Measurements from ENCODE around the gene TM2D3.
A peak's percentile ranks its signal among the peaks of the same experiment; 100 is the strongest.

The TM2D3 gene, protein sequence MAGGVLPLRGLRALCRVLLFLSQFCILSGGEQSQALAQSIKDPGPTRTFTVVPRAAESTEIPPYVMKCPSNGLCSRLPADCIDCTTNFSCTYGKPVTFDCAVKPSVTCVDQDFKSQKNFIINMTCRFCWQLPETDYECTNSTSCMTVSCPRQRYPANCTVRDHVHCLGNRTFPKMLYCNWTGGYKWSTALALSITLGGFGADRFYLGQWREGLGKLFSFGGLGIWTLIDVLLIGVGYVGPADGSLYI
- 50.1 to 72.4 (median 54.0) reads per million in 3 donors for total RNA-seq

GRCh38 chr15:101652098-101652785 lies at the start of gene TM2D3:
TSS of gene TM2D3 (minus strand) at chr15:101652381. CDS start at chr15:101652361, 20 bp downstream.
- H3K27me3 ChIP-seq (replicated peaks; ENCODE audit: control insufficient read depth, insufficient read depth, low read length, poor library complexity, severe bottlenecking) = no peaks in the 10 kb centered on the region
- peaks cover 15% of the 10 kb centered on the region for H3K4me1 ChIP-seq (ENCODE audit: control insufficient read depth, insufficient read depth, low read length, poor library complexity, severe bottlenecking)
- H3K36me3 ChIP-seq (ENCODE audit: control insufficient read depth, insufficient read depth, low read length) = peaks cover 27% of the 10 kb centered on the region
- H3K27ac ChIP-seq (ENCODE audit: insufficient read depth, low read length, poor library complexity, severe bottlenecking) = peak within 1 kb of the TSS; percentile 93
- H3K9me3 ChIP-seq (ENCODE audit: control insufficient read depth, low read length) = no peaks in the 10 kb centered on the region
- H3K4me3 ChIP-seq (ENCODE audit: insufficient read depth, low read depth, low read length, poor library complexity, severe bottlenecking) = peak within 1 kb of the TSS; percentile 79
- peak; percentile 90 to 92 (median 90) for DNase-seq

DNA sequence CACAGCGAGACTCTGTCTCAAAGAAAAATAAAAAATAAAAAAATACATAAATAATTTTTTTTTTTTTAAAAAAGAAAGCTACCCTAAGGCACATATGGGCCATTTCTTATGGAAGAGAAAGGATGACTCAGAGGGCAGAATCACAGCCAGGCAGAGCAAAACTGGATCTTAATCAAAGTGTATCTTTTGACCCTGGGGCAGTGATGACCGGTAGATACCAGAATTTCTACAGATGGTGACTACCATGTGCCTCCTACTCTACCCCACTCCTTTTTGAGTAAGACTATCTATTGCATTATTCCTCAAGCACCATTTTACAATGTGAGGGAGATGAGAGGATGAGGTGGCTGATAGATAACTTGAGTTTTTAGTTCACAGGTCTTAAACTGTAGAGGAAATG lies 46.1 kb upstream of the TM2D3 start:
- Histone ChIP-seq H3K4me1 (ENCODE audit: control insufficient read depth, insufficient read depth, low read length, poor library complexity, severe bottlenecking) (peaks cover 6% of the 10 kb centered on the region), H3K9me3 (ENCODE audit: control insufficient read depth, low read length) (no peaks in the 10 kb centered on the region), H3K4me3 (ENCODE audit: insufficient read depth, low read depth, low read length, poor library complexity, severe bottlenecking) (no peak overlapping the region), H3K36me3 (ENCODE audit: control insufficient read depth, insufficient read depth, low read length) (peaks cover 43% of the 10 kb centered on the region), H3K27ac (ENCODE audit: insufficient read depth, low read length, poor library complexity, severe bottlenecking) (no peak overlapping the region), H3K27me3 (replicated peaks; ENCODE audit: control insufficient read depth, insufficient read depth, low read length, poor library complexity, severe bottlenecking) (no peaks in the 10 kb centered on the region)
- no peak for DNase-seq

GRCh38 chr15:101697488-101697887 lies 45.3 kb upstream of the TM2D3 start:
- H3K9me3 ChIP-seq (ENCODE audit: control insufficient read depth, low read length) = no peaks in the 10 kb centered on the region
- H3K4me1 ChIP-seq (ENCODE audit: control insufficient read depth, insufficient read depth, low read length, poor library complexity, severe bottlenecking) = peaks cover 6% of the 10 kb centered on the region
- no peak overlapping the region for H3K27ac ChIP-seq (ENCODE audit: insufficient read depth, low read length, poor library complexity, severe bottlenecking)
- no peaks in the 10 kb centered on the region for H3K27me3 ChIP-seq (replicated peaks; ENCODE audit: control insufficient read depth, insufficient read depth, low read length, poor library complexity, severe bottlenecking)
- H3K36me3 ChIP-seq (ENCODE audit: control insufficient read depth, insufficient read depth, low read length) = peaks cover 44% of the 10 kb centered on the region
- H3K4me3 ChIP-seq (ENCODE audit: insufficient read depth, low read depth, low read length, poor library complexity, severe bottlenecking) = no peak overlapping the region
- DNase-seq = no peak

DNA sequence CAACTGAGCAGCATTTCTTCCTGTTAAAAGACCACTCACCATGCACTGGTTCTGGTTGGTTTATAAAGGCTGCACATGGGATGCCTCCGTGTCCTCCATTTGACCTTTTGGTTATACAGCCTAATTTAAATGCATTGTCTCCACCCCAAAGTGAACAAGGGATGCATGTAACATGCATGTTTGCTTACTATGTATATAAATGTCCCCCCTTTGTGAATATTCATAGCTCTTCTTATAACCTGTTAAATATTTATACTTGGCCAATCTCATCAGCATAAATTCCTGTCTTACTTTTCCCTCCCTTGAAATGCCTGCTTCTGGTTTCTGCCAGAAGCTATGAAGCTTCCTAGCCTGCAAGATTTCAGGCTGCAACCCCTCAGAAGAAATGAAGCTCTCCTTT lies 44.6 kb upstream of the TM2D3 start:
- no peaks in the 10 kb centered on the region for H3K9me3 ChIP-seq (ENCODE audit: control insufficient read depth, low read length)
- H3K4me1 ChIP-seq (ENCODE audit: control insufficient read depth, insufficient read depth, low read length, poor library complexity, severe bottlenecking) = peaks cover 6% of the 10 kb centered on the region
- H3K4me3 ChIP-seq (ENCODE audit: insufficient read depth, low read depth, low read length, poor library complexity, severe bottlenecking) = no peak overlapping the region
- DNase-seq = no peak
- H3K36me3 ChIP-seq (ENCODE audit: control insufficient read depth, insufficient read depth, low read length) = peaks cover 38% of the 10 kb centered on the region
- H3K27me3 ChIP-seq (replicated peaks; ENCODE audit: control insufficient read depth, insufficient read depth, low read length, poor library complexity, severe bottlenecking) = no peaks in the 10 kb centered on the region
- no peak overlapping the region for H3K27ac ChIP-seq (ENCODE audit: insufficient read depth, low read length, poor library complexity, severe bottlenecking)

DNA sequence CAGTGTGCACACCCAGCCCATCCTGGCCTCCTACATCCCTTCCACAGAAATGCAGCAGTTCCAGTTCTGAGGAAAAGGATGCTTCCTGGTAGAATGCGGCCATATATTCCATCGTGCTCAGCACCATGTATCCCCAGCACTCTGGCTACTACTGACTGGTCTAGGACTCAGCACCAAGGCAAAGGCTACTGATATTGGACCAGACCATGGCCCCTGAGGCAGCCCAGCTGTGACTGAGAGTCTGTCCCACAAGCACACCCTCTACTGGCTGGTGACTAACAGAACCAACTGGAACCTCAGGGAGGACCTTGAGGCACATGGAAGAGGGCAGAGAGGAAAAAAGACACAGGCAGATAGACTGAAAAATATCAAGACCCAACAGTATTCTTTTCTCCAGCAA lies 42.1 kb upstream of the TM2D3 start:
- DNase-seq = no peak
- H3K4me3 ChIP-seq (ENCODE audit: insufficient read depth, low read depth, low read length, poor library complexity, severe bottlenecking) = no peak overlapping the region
- H3K36me3 ChIP-seq (ENCODE audit: control insufficient read depth, insufficient read depth, low read length) = peaks cover 13% of the 10 kb centered on the region
- H3K27ac ChIP-seq (ENCODE audit: insufficient read depth, low read length, poor library complexity, severe bottlenecking) = no peak overlapping the region
- H3K27me3 ChIP-seq (replicated peaks; ENCODE audit: control insufficient read depth, insufficient read depth, low read length, poor library complexity, severe bottlenecking) = no peaks in the 10 kb centered on the region
- H3K4me1 ChIP-seq (ENCODE audit: control insufficient read depth, insufficient read depth, low read length, poor library complexity, severe bottlenecking) = peaks cover 6% of the 10 kb centered on the region
- H3K9me3 ChIP-seq (ENCODE audit: control insufficient read depth, low read length) = no peaks in the 10 kb centered on the region

DNA sequence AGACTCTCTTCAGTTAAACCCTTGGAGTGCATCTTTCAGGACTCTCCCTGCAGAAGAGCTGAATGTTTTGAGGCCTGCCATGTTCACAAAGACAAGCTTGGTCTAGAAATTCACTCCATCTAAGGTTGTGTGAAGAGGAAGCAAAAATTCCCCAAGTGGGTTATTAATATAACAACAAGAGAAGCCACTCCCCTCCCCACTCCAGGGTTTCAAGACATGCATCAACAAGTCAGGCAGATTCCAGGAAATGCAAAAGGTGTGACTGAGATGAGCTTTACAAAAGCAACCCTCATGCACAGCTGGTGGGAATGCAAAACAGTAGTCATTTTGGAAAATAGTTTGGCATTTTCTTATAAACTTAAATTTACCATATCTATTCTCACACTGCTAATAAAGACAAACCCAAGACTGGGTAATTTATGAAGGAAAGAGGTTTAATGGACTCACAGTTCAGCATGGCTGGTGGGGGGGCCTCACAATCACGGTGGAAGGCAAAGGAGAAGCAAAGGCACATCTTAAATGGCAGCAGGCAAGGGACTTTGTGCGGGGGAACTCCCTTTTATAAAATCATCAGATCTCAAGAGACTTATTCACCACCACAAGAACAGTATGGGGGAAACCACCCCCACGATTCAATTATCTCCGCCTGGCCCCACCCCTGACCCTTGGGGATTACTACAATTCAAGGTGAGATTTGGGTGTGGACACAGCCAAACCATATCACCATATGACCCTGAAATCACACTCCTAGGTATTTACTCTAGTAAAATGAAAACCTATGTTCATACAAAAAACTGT lies 40.8 kb upstream of the TM2D3 start:
- Histone ChIP-seq H3K4me3 (ENCODE audit: insufficient read depth, low read depth, low read length, poor library complexity, severe bottlenecking) (no peak overlapping the region), H3K4me1 (ENCODE audit: control insufficient read depth, insufficient read depth, low read length, poor library complexity, severe bottlenecking) (peaks cover 6% of the 10 kb centered on the region), H3K27me3 (replicated peaks; ENCODE audit: control insufficient read depth, insufficient read depth, low read length, poor library complexity, severe bottlenecking) (no peaks in the 10 kb centered on the region), H3K27ac (ENCODE audit: insufficient read depth, low read length, poor library complexity, severe bottlenecking) (no peak overlapping the region), H3K9me3 (ENCODE audit: control insufficient read depth, low read length) (no peaks in the 10 kb centered on the region), H3K36me3 (ENCODE audit: control insufficient read depth, insufficient read depth, low read length) (peaks cover 11% of the 10 kb centered on the region)
- no peak for DNase-seq

DNA sequence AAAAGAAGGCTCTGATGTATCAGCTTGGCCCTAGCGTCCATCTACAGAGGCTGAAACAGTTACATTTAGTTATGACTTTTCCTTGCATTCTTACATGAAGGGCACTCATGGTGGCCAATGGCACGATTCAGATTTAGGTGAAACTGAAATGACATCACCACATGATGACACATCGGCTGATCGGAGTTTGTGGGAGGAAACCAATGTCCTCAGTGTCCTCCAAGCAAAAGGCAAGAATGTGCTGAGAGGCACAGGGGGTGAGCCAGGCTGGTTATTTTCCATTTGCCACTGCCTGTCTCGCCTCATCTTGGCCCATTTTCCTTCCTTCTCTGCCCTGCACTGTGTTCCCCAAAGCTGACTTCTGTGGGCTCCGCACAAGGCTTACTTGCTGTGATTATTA lies 37.7 kb upstream of the TM2D3 start:
- no peaks in the 10 kb centered on the region for H3K27me3 ChIP-seq (replicated peaks; ENCODE audit: control insufficient read depth, insufficient read depth, low read length, poor library complexity, severe bottlenecking)
- H3K4me3 ChIP-seq (ENCODE audit: insufficient read depth, low read depth, low read length, poor library complexity, severe bottlenecking) = no peak overlapping the region
- no peak for DNase-seq
- no peak overlapping the region for H3K27ac ChIP-seq (ENCODE audit: insufficient read depth, low read length, poor library complexity, severe bottlenecking)
- no peaks in the 10 kb centered on the region for H3K4me1 ChIP-seq (ENCODE audit: control insufficient read depth, insufficient read depth, low read length, poor library complexity, severe bottlenecking)
- peaks cover 25% of the 10 kb centered on the region for H3K36me3 ChIP-seq (ENCODE audit: control insufficient read depth, insufficient read depth, low read length)
- no peaks in the 10 kb centered on the region for H3K9me3 ChIP-seq (ENCODE audit: control insufficient read depth, low read length)

- Histone ChIP-seq H3K27ac (ENCODE audit: insufficient read depth, low read length, poor library complexity, severe bottlenecking) (no peak overlapping the region), H3K36me3 (ENCODE audit: control insufficient read depth, insufficient read depth, low read length) (peaks cover 35% of the 10 kb centered on the region), H3K4me3 (ENCODE audit: insufficient read depth, low read depth, low read length, poor library complexity, severe bottlenecking) (no peak overlapping the region), H3K4me1 (ENCODE audit: control insufficient read depth, insufficient read depth, low read length, poor library complexity, severe bottlenecking) (no peaks in the 10 kb centered on the region), H3K9me3 (ENCODE audit: control insufficient read depth, low read length) (no peaks in the 10 kb centered on the region), H3K27me3 (replicated peaks; ENCODE audit: control insufficient read depth, insufficient read depth, low read length, poor library complexity, severe bottlenecking) (no peaks in the 10 kb centered on the region)
- no peak for DNase-seq
Measured at GRCh38 chr15:101686718-101687117, 34.5 kb upstream of the TM2D3 start.

DNA sequence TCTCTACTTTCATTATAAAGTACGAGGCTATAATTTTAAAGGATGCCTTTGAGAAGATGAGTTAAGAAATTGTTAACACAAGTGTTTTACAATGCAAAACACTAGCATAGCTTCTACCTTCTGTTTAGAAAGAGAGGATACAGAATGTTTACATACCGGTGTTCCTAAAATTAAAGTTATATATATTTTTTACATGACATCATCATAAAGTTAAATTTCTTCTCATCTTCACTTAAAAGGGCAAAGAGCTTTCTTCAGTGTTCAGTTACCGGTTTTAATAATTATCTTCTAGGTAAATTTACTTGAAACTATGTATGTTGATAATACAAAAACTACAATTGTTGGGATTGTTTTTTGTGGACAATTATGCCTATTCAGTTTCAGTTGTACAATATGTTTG lies 32.7 kb upstream of the TM2D3 start:
- no peak overlapping the region for H3K27ac ChIP-seq (ENCODE audit: insufficient read depth, low read length, poor library complexity, severe bottlenecking)
- H3K4me3 ChIP-seq (ENCODE audit: insufficient read depth, low read depth, low read length, poor library complexity, severe bottlenecking) = no peak overlapping the region
- no peaks in the 10 kb centered on the region for H3K4me1 ChIP-seq (ENCODE audit: control insufficient read depth, insufficient read depth, low read length, poor library complexity, severe bottlenecking)
- H3K36me3 ChIP-seq (ENCODE audit: control insufficient read depth, insufficient read depth, low read length) = peaks cover 41% of the 10 kb centered on the region
- DNase-seq = no peak
- H3K9me3 ChIP-seq (ENCODE audit: control insufficient read depth, low read length) = no peaks in the 10 kb centered on the region
- no peaks in the 10 kb centered on the region for H3K27me3 ChIP-seq (replicated peaks; ENCODE audit: control insufficient read depth, insufficient read depth, low read length, poor library complexity, severe bottlenecking)

- Histone ChIP-seq H3K4me3 (ENCODE audit: insufficient read depth, low read depth, low read length, poor library complexity, severe bottlenecking) (no peak overlapping the region), H3K9me3 (ENCODE audit: control insufficient read depth, low read length) (no peaks in the 10 kb centered on the region), H3K36me3 (ENCODE audit: control insufficient read depth, insufficient read depth, low read length) (peaks cover 46% of the 10 kb centered on the region), H3K27ac (ENCODE audit: insufficient read depth, low read length, poor library complexity, severe bottlenecking) (no peak overlapping the region), H3K27me3 (replicated peaks; ENCODE audit: control insufficient read depth, insufficient read depth, low read length, poor library complexity, severe bottlenecking) (no peaks in the 10 kb centered on the region), H3K4me1 (ENCODE audit: control insufficient read depth, insufficient read depth, low read length, poor library complexity, severe bottlenecking) (no peaks in the 10 kb centered on the region)
- DNase-seq = no peak
Measured at GRCh38 chr15:101684384-101684783, 32.2 kb upstream of the TM2D3 start.

Data from effector memory CD4-positive, alpha-beta T cell (primary cell).